Activated CD8-positive, alpha-beta T cell treated with anti-CD3 and anti-CD28 coated beads for 36 hours (primary cell): Measurements from ENCODE around the gene CCDC51. TPM values are rescaled to one million over a fixed set of nuclear protein-coding genes. Genes with fewer than 3 reads are reported as not detected.

Experiments
- ATAC-seq: fragments of 200-7000 bp; cut with Tn5 transposase; one replicate; pipeline ENCODE4 v1.10.0; 2021; ENCODE audit warnings: mild to moderate bottlenecking, moderate library complexity
- CTCF ChIA-PET: fragments of 350-600 bp; sonication (Branson Sonifier 250); formaldehyde crosslinking; loops from one replicate; lab custom pipeline; 2021; ENCODE audit warnings: antibody characterized with exemption; lab: Charles Lee
- POLR2A ChIA-PET: fragments of 350-600 bp; sonication (Branson Sonifier 250); formaldehyde crosslinking; loops from one replicate; lab custom pipeline; 2021; ENCODE audit warnings: antibody characterized with exemption; lab: Charles Lee
- DNase-seq: peaks from one replicate; pipeline ENCODE4 v3.0.0-alpha.2; 2020
- H3K27ac Mint-ChIP-seq: one replicate; pipeline ENCODE4 v1.8.0; 2021; ENCODE audit warnings: mild to moderate bottlenecking, mixed read lengths
- H3K27me3 Mint-ChIP-seq: one replicate; pipeline ENCODE4 v1.8.0; 2021; ENCODE audit warnings: mixed read lengths
- H3K36me3 Mint-ChIP-seq: one replicate; pipeline ENCODE4 v1.8.0; 2021; ENCODE audit warnings: low read depth, mixed read lengths
- H3K4me1 Mint-ChIP-seq: one replicate; pipeline ENCODE4 v1.8.0; 2021; ENCODE audit warnings: low read depth, mixed read lengths
- H3K4me3 Mint-ChIP-seq: one replicate; pipeline ENCODE4 v1.8.0; 2021; ENCODE audit warnings: mild to moderate bottlenecking, moderate library complexity, mixed read lengths
- H3K9me3 Mint-ChIP-seq: one replicate; pipeline ENCODE4 v1.8.0; 2021; ENCODE audit warnings: mixed read lengths
- CTCF ChIP-seq: fragments of 200-600 bp; IDR thresholded peaks from one replicate; pipeline ENCODE4 v1.8.0; 2022; ENCODE audit warnings: antibody characterized with exemption, mild to moderate bottlenecking
- intact Hi-C: fragments of 100-400 bp; cut with micrococcal nuclease; formaldehyde crosslinking; loops from one replicate; pipeline ENCODE4 v1.10.0; 2022
- total RNA-seq, 2 experiments: library from RNA; stranded (reverse); gene quantifications; one replicate each; pipeline ENCODE4 v1.2.3, GENCODE V29; 2021

Gene CCDC51
- total RNA-seq, 2 experiments from 2014 or later: 25.3 to 28.3 TPM

- Mint-ChIP-seq H3K27me3 (no peaks in the 10 kb centered on the region), H3K27ac (no peak overlapping the region), H3K36me3 (peaks cover 28% of the 10 kb centered on the region), H3K4me1 (peaks cover 15% of the 10 kb centered on the region), H3K9me3 (no peaks in the 10 kb centered on the region), H3K4me3 (no peak overlapping the region)
- intact Hi-C loops: loop anchor here (5.0 kb wide), 2 partner anchors 34 to 164 kb away; no protein-coding TSS in a partner anchor
- ChIA-PET POLR2A (interaction anchor here (0.7 to 2.0 kb wide), 13 partner anchors 9 to 228 kb away, joined by 3 to 7 read pairs (median 4); partner anchors contain the start of genes ATRIP and PFKFB4), CTCF (interaction anchor here (0.6 to 5.7 kb wide), 109 partner anchors 10 to 1006 kb away, joined by 3 to 312 read pairs (median 5); partner anchors contain the start of genes ATRIP, CAMP, CDC25A and NCKIPSD)
- TF ChIP-seq CTCF: no peak
- DNase-seq: no peak
- no peak for ATAC-seq
Observed at GRCh38 chr3:48436477-48436787, 3.5 kb downstream of the CCDC51 start.

DNA sequence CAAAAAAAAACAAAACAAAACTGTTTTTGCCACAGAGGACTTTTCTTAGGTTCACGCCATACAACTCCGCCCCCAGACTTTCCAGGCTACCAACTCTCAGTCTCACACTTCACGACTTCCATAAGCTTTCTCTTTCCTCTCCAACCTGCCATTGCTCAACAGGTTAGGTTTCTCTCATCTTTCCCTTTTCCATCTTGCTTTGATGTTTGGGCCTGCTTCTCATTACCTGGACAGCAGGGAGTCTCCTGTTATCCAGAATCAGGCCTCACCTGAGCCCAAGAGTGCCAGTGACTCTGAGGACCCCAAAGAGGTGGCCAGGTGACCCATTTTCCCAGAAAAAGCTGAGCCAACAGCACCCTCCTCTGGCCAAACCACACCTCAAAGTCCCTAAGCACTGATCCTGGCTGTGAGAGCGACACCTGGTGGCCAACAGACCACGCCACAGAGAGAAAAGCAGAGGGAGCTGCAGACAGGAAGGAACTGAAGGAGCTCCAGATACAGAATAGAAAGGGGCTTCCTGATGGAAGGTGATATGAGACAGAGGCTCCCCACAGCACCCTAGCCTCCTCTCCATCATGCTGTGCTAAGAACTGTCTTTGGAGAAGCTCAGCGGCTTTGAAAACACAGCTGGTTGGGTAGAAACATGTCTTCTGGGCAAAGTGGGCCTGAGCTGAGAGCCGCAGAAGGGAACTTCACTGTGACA is 4.0 kb downstream of the CCDC51 start:
- DNase-seq: peak; percentile 94
- no peaks in the 10 kb centered on the region for H3K27me3 Mint-ChIP-seq
- peaks cover 15% of the 10 kb centered on the region for H3K4me1 Mint-ChIP-seq
- TF ChIP-seq CTCF: peak; percentile 98
- ChIA-PET POLR2A (interaction anchor here (0.7 to 2.0 kb wide), 14 partner anchors 10 to 228 kb away, joined by 3 to 7 read pairs (median 4); partner anchors contain the start of genes ATRIP and PFKFB4), CTCF (interaction anchor here (0.6 to 5.7 kb wide), 111 partner anchors 9 to 1005 kb away, joined by 3 to 312 read pairs (median 5); partner anchors contain the start of genes ATRIP, CAMP, CDC25A and NCKIPSD)
- intact Hi-C loops: loop anchor here (5.0 kb wide), 2 partner anchors 34 to 164 kb away; no protein-coding TSS in a partner anchor
- no peaks in the 10 kb centered on the region for H3K9me3 Mint-ChIP-seq
- H3K36me3 Mint-ChIP-seq: peaks cover 24% of the 10 kb centered on the region
- no peak overlapping the region for H3K27ac Mint-ChIP-seq
- no peak overlapping the region for H3K4me3 Mint-ChIP-seq
- ATAC-seq: peak; percentile 38

GRCh38 chr3:48435223-48435595 is 4.7 kb downstream of the CCDC51 start:
- POLR2A ChIA-PET: interaction anchor here (0.9 to 2.0 kb wide), 5 partner anchors 10 to 198 kb away, joined by 3 to 7 read pairs (median 4); partner anchors contain the start of gene ATRIP
- Mint-ChIP-seq H3K27ac (no peak overlapping the region), H3K4me3 (no peak overlapping the region), H3K27me3 (no peaks in the 10 kb centered on the region), H3K9me3 (no peaks in the 10 kb centered on the region), H3K36me3 (peaks cover 17% of the 10 kb centered on the region), H3K4me1 (peaks cover 15% of the 10 kb centered on the region)
- no peak for ATAC-seq
- no peak for DNase-seq
- CTCF ChIA-PET: interaction anchor here (0.7 to 5.7 kb wide), 54 partner anchors 8 to 334 kb away, joined by 3 to 312 read pairs (median 14); partner anchors contain the start of genes ATRIP, CAMP, NCKIPSD and NME6
- intact Hi-C loops: loop anchor here (5.0 kb wide), 2 partner anchors 33 to 163 kb away; no protein-coding TSS in a partner anchor
- no peak for TF ChIP-seq CTCF

DNA sequence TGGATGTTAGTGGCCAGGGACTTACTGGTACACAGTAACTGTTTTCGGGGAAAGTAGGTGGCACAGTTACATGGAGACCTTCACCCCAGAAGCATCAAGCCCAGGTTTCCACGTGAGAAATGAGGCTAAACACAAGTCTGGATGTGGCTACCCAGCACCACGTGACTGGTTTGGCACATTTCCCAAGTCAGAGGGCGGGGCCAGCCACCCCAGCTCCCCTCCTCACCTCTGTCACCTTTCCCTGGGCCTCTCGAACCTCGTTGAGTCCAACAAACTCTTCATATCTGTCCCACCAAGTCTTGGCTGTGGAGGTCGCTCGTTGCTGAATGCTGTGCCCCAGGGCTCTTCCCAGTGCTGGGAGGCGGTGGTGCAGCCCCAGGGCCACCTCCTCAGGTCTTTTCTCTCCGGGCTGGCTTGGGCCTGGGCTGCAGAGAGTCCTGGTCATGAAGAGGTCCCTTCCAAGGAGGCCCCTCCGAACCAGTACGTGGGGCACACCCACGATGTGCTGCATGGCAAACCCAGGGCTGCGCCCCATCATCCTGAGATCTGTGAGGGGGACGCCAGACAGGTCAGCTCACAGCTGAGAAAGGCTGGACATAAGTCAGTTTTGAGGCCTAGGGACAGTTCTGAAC is 5.2 kb downstream of the CCDC51 start:
- Mint-ChIP-seq H3K27ac (no peak overlapping the region), H3K4me3 (no peak overlapping the region), H3K9me3 (no peaks in the 10 kb centered on the region), H3K36me3 (peaks cover 12% of the 10 kb centered on the region), H3K4me1 (peaks cover 17% of the 10 kb centered on the region), H3K27me3 (no peaks in the 10 kb centered on the region)
- TF ChIP-seq CTCF: no peak
- intact Hi-C loops: loop anchor here (5.0 kb wide), 2 partner anchors 32 to 162 kb away; no protein-coding TSS in a partner anchor
- ChIA-PET POLR2A (interaction anchor here (1.0 to 2.0 kb wide), 2 partner anchors 18 to 34 kb away, joined by 3 to 4 read pairs; no protein-coding TSS in a partner anchor), CTCF (interaction anchor here (0.9 to 5.7 kb wide), 12 partner anchors 12 to 240 kb away, joined by 3 to 312 read pairs (median 8); partner anchors contain the start of genes ATRIP, NME6 and PFKFB4)
- peak; percentile 18 for DNase-seq
- ATAC-seq: no peak
